HepG2 (cell line): Measurements from ENCODE around the gene HDAC4. TPM values are rescaled to one million over a fixed set of nuclear protein-coding genes. Genes with fewer than 3 reads are reported as not detected.
A peak's percentile ranks its signal among the peaks of the same experiment; 100 is the strongest.

Experiments
- ATAC-seq: fragments of 200-7000 bp; cut with Tn5 transposase; 3 replicates; pipeline ENCODE4 v1.9.1; 2020; ENCODE audit warnings: mild to moderate bottlenecking, moderate library complexity
- BruUV-seq: library from RNA; stranded (reverse); fragments of 400-500 nt; replicated peaks from 2 replicates; lab custom pipeline; 2021; lab: Mats Ljungman, UMichigan
- CTCF ChIA-PET: fragments of 300-600 bp; formaldehyde crosslinking; extraction: SDS; loops from one replicate; lab custom pipeline; 2021; ENCODE audit warnings: low total read pairs, inconsistent platforms, low intra/inter-chr PET ratio; lab: Yijun Ruan, JAX
- POLR2A ChIA-PET: fragments of 350-600 bp; sonication (Branson Sonifier 250); formaldehyde crosslinking; loops from one replicate; lab custom pipeline; 2020; ENCODE audit warnings: antibody characterized with exemption, inconsistent platforms; lab: Yijun Ruan, JAX
- DNase-seq: peaks from one replicate; pipeline ENCODE4 v3.0.0-alpha.2; 2015; ENCODE audit warnings: low spot score
- FAIRE-seq: peaks from 3 replicates; lab custom pipeline; 2011; peaks lifted over from hg19 to GRCh38; lab: Jason Lieb, UNC
- H2AFZ ChIP-seq: one replicate; pipeline ENCODE4 v1.6.1; 2011; ENCODE audit warnings: low read length, inconsistent platforms
- H3K27ac ChIP-seq: fragments of 300-600 bp; 3 replicates; pipeline ENCODE4 v1.8.0; 2011; ENCODE audit warnings: mixed run types, mild to moderate bottlenecking, mixed read lengths, low read length, inconsistent platforms; ENCODE audit not compliant: insufficient read depth; ENCODE audit errors: extremely low read length
- H3K27me3 ChIP-seq, 2 experiments: fragments of 200-600 bp in 1 of 2; 2 replicates in 1 of 2; 3 replicates in 1 of 2; pipeline versions ENCODE4 v1.6.0 to v1.8.0; 2011; ENCODE audit warnings: low read length in 2 of 2, mild to moderate bottlenecking in 2 of 2, moderate library complexity in 2 of 2, inconsistent platforms in 1 of 2; ENCODE audit not compliant: insufficient read depth in 2 of 2, control insufficient read depth in 1 of 2
- H3K36me3 ChIP-seq, 2 experiments: fragments of 200-600 bp in 1 of 2; replicated peaks in 1 of 2; 2 replicates in 1 of 2; 3 replicates in 1 of 2; pipeline versions ENCODE4 v1.5.1 to v1.8.0; 2011; ENCODE audit warnings: low read length in 2 of 2, inconsistent platforms in 1 of 2; ENCODE audit not compliant: insufficient read depth in 2 of 2, control insufficient read depth in 1 of 2
- H3K4me1 ChIP-seq: 2 replicates; pipeline ENCODE4 v1.5.1; 2012; ENCODE audit warnings: low read length, inconsistent platforms; ENCODE audit not compliant: insufficient read depth
- H3K4me2 ChIP-seq: 2 replicates; pipeline ENCODE4 v1.6.0; 2011; ENCODE audit warnings: low read depth, low read length, inconsistent platforms
- H3K4me3 ChIP-seq, 3 experiments: fragments of 200-600 bp in 1 of 3; sonication (generic), shearing (Covaris generic) in 1 of 3; replicated peaks in 1 of 3; 2 replicates each; pipeline ENCODE4 v1.5.1; 2011 to 2016; ENCODE audit warnings: low read length in 3 of 3, inconsistent platforms in 2 of 3, low read depth in 2 of 3, mild to moderate bottlenecking in 2 of 3, control low read depth in 1 of 3, mixed read lengths in 1 of 3; ENCODE audit not compliant: insufficient read depth in 1 of 3
- H3K79me2 ChIP-seq: one replicate; pipeline ENCODE4 v1.6.1; 2011; ENCODE audit warnings: low read length, inconsistent platforms; ENCODE audit not compliant: insufficient read depth
- H3K9ac ChIP-seq: 2 replicates; pipeline ENCODE4 v1.6.0; 2011; ENCODE audit warnings: mild to moderate bottlenecking, low read depth, low read length, inconsistent platforms; ENCODE audit not compliant: insufficient read depth
- H3K9me3 ChIP-seq: 2 replicates; pipeline ENCODE4 v1.5.1; 2012; ENCODE audit warnings: mild to moderate bottlenecking, low read length
- H4K20me1 ChIP-seq: 2 replicates; pipeline ENCODE4 v1.6.0; 2011; ENCODE audit warnings: inconsistent platforms, mild to moderate bottlenecking, low read length, moderate library complexity; ENCODE audit not compliant: insufficient read depth
- ELF4 ChIP-seq: sonication (generic); formaldehyde crosslinking; IDR thresholded peaks from 2 replicates; pipeline ENCODE4 v1.5.0; 2020; ENCODE audit warnings: missing genetic modification reagents, mild to moderate bottlenecking, moderate library complexity, borderline replicate concordance
- MAFF ChIP-seq: IDR thresholded peaks from 2 replicates; pipeline ENCODE4 v1.6.1; 2011; ENCODE audit warnings: low read depth, low read length, improper control_type of control experiment
- MAFK ChIP-seq, 2 experiments: IDR thresholded peaks in 1 of 2; conservative IDR thresholded peaks in 1 of 2; 2 replicates each; pipeline ENCODE4 v1.6.1; 2011; ENCODE audit warnings: improper control_type of control experiment in 2 of 2, low read length in 2 of 2
- MXD4 ChIP-seq: IDR thresholded peaks from 2 replicates; pipeline ENCODE4 v1.6.1; 2016; ENCODE audit warnings: mild to moderate bottlenecking, missing biosample characterization, missing genetic modification reagents
- PCBP2 ChIP-seq: fragments of 200-400 bp; formaldehyde crosslinking; optimal IDR thresholded peaks from 2 replicates; pipeline ENCODE3; 2018; ENCODE audit warnings: low read length, low read depth; ENCODE audit not compliant: poor library complexity, severe bottlenecking
- RORA ChIP-seq: sonication (generic); formaldehyde crosslinking; IDR thresholded peaks from 2 replicates; pipeline ENCODE4 v1.5.0; 2020; ENCODE audit warnings: mild to moderate bottlenecking, missing genetic modification reagents, moderate library complexity
- ZNF317 ChIP-seq: sonication (generic); formaldehyde crosslinking; IDR thresholded peaks from 2 replicates; pipeline ENCODE4 v1.5.0; 2020; ENCODE audit warnings: mild to moderate bottlenecking, missing genetic modification reagents
- ZNF446 ChIP-seq: sonication (generic); formaldehyde crosslinking; IDR thresholded peaks from 2 replicates; pipeline ENCODE4 v1.5.0; 2020; ENCODE audit warnings: mild to moderate bottlenecking, missing genetic modification reagents
- ZNF660 ChIP-seq: sonication (generic); formaldehyde crosslinking; IDR thresholded peaks from 2 replicates; pipeline ENCODE4 v1.5.1; 2020; ENCODE audit warnings: mild to moderate bottlenecking, low read depth, missing genetic modification reagents, borderline replicate concordance
- ZNF670 ChIP-seq: sonication (generic); formaldehyde crosslinking; IDR thresholded peaks from 2 replicates; pipeline ENCODE4 v1.8.0; 2022; ENCODE audit warnings: mild to moderate bottlenecking, missing genetic modification reagents, borderline replicate concordance
- ZSCAN25 ChIP-seq: sonication (generic); formaldehyde crosslinking; IDR thresholded peaks from 2 replicates; pipeline ENCODE4 v1.8.0; 2022; ENCODE audit warnings: mild to moderate bottlenecking, missing genetic modification reagents
- in situ Hi-C: cut with HindIII; loops from 2 replicates; pipeline ENCODE4 v1.10.0; 2017; ENCODE audit warnings: low pct_unique_long_range_greater_than_20kb; ENCODE audit not compliant: extremely low pct_ligation_motif_present
- intact Hi-C: fragments of 100-400 bp; cut with micrococcal nuclease; formaldehyde crosslinking; loops from one replicate; pipeline ENCODE4 v1.10.0; 2022; ENCODE audit not compliant: unreplicated experiment
- polyA plus RNA-seq, 8 experiments: library from polyadenylated mRNA; depleted of rRNA in 3 of 8; stranded (reverse) in 7 of 8; unstranded in 1 of 8; fragments of >200 nt; fragmentation: Illumina TruSeq in 4 of 8; extraction: Trizol in 4 of 8; gene quantifications; 2 replicates each; pipeline versions ENCODE4 v1.2.1 to v1.2.3, GENCODE V29; 2011 to 2016; ENCODE audit warnings: low read depth in 4 of 8, missing spikeins in 1 of 8, mixed read lengths in 1 of 8; ENCODE audit not compliant: insufficient read depth in 1 of 8
- total RNA-seq, 5 experiments: library from RNA; depleted of rRNA; stranded (reverse); fragments of >200 nt; fragmentation: Illumina TruSeq; extraction: Trizol; gene quantifications; 2 replicates each; pipeline ENCODE4 v1.2.3, GENCODE V29; 2016; ENCODE audit warnings: low read depth in 1 of 5

Gene HDAC4
- total and polyA plus RNA-seq, 2 of the 13 experiments (the other 11 are each of a cell fraction or from before 2014, with no cell fraction given): 10.1 to 11.5 TPM

DNA sequence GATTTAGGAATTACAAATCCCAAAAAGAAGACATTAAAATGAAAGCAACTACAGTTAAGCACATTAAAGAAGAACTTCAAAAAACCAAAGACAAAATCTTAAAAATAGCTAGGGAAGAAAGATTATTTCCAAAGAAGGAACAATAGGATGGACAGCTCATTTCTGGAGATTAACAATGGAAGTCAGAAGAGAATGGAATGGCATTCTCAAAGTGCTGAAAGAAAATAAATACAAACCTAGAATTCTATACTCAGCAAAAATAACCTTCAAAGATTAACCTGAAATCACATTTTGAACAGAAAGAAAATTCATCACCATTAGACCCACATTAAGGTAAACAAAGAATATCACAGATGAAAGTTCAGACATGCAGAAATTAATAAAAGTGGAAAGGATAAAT, 229.2 kb downstream of the HDAC4 start:
- FAIRE-seq: peak; percentile 43
- Histone ChIP-seq H4K20me1 (no peaks in the 10 kb centered on the region), H3K36me3 (peaks cover 2 to 33% of the 10 kb centered on the region in 2 experiments; a peak in 3 of 5 replicates), H3K4me3 (no peak overlapping the region), H3K9ac (no peak overlapping the region), H3K9me3 (peaks cover 17% of the 10 kb centered on the region), H3K4me1 (no peaks in the 10 kb centered on the region), H3K79me2 (no peaks in the 10 kb centered on the region), H2AFZ (no peak overlapping the region), H3K27me3 (no peaks in the 10 kb centered on the region), H3K27ac (no peak overlapping the region), H3K4me2 (no peak overlapping the region)
- in situ Hi-C loops (no loop called here), intact Hi-C loops (no loop called here)
- no TSS peak for BruUV-seq
- ATAC-seq: no peak
- DNase-seq: no peak
- CTCF ChIA-PET: no interaction called here
- POLR2A ChIA-PET: interaction anchor here (1.3 kb wide), 1 partner anchor 229 kb away, joined by 3 read pairs; the partner anchor contains the start of gene HDAC4
- TF ChIP-seq ZNF660 (CRISPR knock-in tag) (no peak), MAFF (peak; percentile 56; the same call in 1 of the 2 replicates), PCBP2 (no peak), MAFK (conservative IDR thresholded peaks at IDR 0.05 in 1 of 2, IDR thresholded peaks at IDR 0.05 in 1 of 2; ENCODE audit: low read length in 2 of 2) (peak in 1 of 2 experiments; percentile 63; a peak in 2 of 4 replicates), ZNF670 (CRISPR knock-in tag) (no peak), ZNF446 (CRISPR knock-in tag) (no peak), MXD4 (CRISPR knock-in tag) (no peak), ELF4 (CRISPR knock-in tag) (no peak), ZSCAN25 (no peak), ZNF317 (CRISPR knock-in tag) (peak; percentile 99), RORA (CRISPR knock-in tag) (no peak)
